Lower lobe of right lung (tissue), 2 donors: ENCODE data around the gene AZIN2. TPM values are rescaled to one million over a fixed set of nuclear protein-coding genes. Genes with fewer than 3 reads are reported as not detected.
"Not testable (repeated sequence)": the region's sequence is repeated elsewhere in the genome, so short reads cannot be mapped to it uniquely, and the experiment has no call there.

Experiments used
- ATAC-seq, 2 donors: fragments of 200-7000 bp; cut with Tn5 transposase; one replicate each; pipeline ENCODE4 v1.9.1; 2020 to 2022; ENCODE audit warnings: mild to moderate bottlenecking in 2 of 2, moderate library complexity in 2 of 2
- DNase-seq: peaks from one replicate; pipeline ENCODE4 v3.0.0-alpha.2; 2020
- H3K27ac ChIP-seq: fragments of 200-600 bp; one replicate; pipeline ENCODE4 v1.8.0; 2022
- H3K27me3 ChIP-seq: fragments of 200-600 bp; one replicate; pipeline ENCODE4 v1.8.0; 2022; ENCODE audit warnings: low read depth
- H3K36me3 ChIP-seq: fragments of 200-600 bp; one replicate; pipeline ENCODE4 v1.8.0; 2022; ENCODE audit warnings: mild to moderate bottlenecking
- H3K4me1 ChIP-seq: fragments of 200-600 bp; one replicate; pipeline ENCODE4 v1.8.0; 2022
- H3K4me3 ChIP-seq: fragments of 200-600 bp; one replicate; pipeline ENCODE4 v1.8.0; 2022; ENCODE audit warnings: mild to moderate bottlenecking
- H3K9me3 ChIP-seq: fragments of 200-600 bp; one replicate; pipeline ENCODE4 v1.8.0; 2022
- CTCF ChIP-seq: fragments of 200-600 bp; IDR thresholded peaks from one replicate; pipeline ENCODE4 v1.8.0; 2022; ENCODE audit warnings: antibody characterized with exemption, mild to moderate bottlenecking
- intact Hi-C: fragments of 100-400 bp; cut with DNase I; formaldehyde crosslinking; loops from one replicate; pipeline ENCODE4 v1.11.0; 2022
- total RNA-seq: library from RNA; stranded (reverse); fragmentation: NEBNext Ultra II Directional; extraction: Animal tissue kit (Norgen Biotek cat#: 25700); gene quantifications from one replicate; pipeline ENCODE4 v1.2.1, GENCODE V29; 2021
- donor health status: DM: no; HTN: yes; CAD: no; lungs with severe emphysema.

The AZIN2 gene
- total RNA-seq, 1 donor from 2014 or later = 2.4 TPM

GRCh38 chr1:33045814-33046213 lies 35.1 kb upstream of the AZIN2 start:
- no peak for DNase-seq
- no peaks in the 10 kb centered on the region for H3K9me3 ChIP-seq
- H3K27me3 ChIP-seq = no peaks in the 10 kb centered on the region
- H3K4me1 ChIP-seq = peaks cover 18% of the 10 kb centered on the region
- peak; percentile 27 to 50 for ATAC-seq
- no peak overlapping the region for H3K4me3 ChIP-seq
- no peak for TF ChIP-seq CTCF
- no peak overlapping the region for H3K27ac ChIP-seq
- intact Hi-C loops = no loop called here
- no peaks in the 10 kb centered on the region for H3K36me3 ChIP-seq

GRCh38 chr1:33046234-33046633 lies 34.7 kb upstream of the AZIN2 start:
- H3K27me3 ChIP-seq, H3K27ac ChIP-seq, DNase-seq, H3K9me3 ChIP-seq, H3K36me3 ChIP-seq, H3K4me3 ChIP-seq, intact Hi-C loops, ATAC-seq: not testable (repeated sequence)
- H3K4me1 ChIP-seq = peaks cover 18% of the 10 kb centered on the region

- DNase-seq (no peak), ATAC-seq (no peak)
- Histone ChIP-seq H3K4me3 (no peak overlapping the region), H3K27me3 (no peaks in the 10 kb centered on the region), H3K36me3 (no peaks in the 10 kb centered on the region), H3K27ac (no peak overlapping the region), H3K4me1 (peaks cover 18% of the 10 kb centered on the region), H3K9me3 (no peaks in the 10 kb centered on the region)
- intact Hi-C loops = no loop called here
- TF ChIP-seq CTCF = no peak
Measured at GRCh38 chr1:33047290-33047689, 33.7 kb upstream of the AZIN2 start.

GRCh38 chr1:33047839-33048305 lies 33.1 kb upstream of the AZIN2 start:
- Histone ChIP-seq H3K4me3 (no peak overlapping the region), H3K9me3 (no peaks in the 10 kb centered on the region), H3K36me3 (no peaks in the 10 kb centered on the region), H3K4me1 (peaks cover 18% of the 10 kb centered on the region), H3K27me3 (no peaks in the 10 kb centered on the region), H3K27ac (no peak overlapping the region)
- TF ChIP-seq CTCF = no peak
- intact Hi-C loops = no loop called here
- peak; percentile 48 to 65 for ATAC-seq
- no peak for DNase-seq

GRCh38 chr1:33048426-33048825 lies 32.5 kb upstream of the AZIN2 start:
- intact Hi-C loops = no loop called here

GRCh38 chr1:33049371-33049770 lies 31.6 kb upstream of the AZIN2 start:
- Histone ChIP-seq H3K4me1 (peaks cover 18% of the 10 kb centered on the region), H3K9me3 (no peaks in the 10 kb centered on the region)

More at GRCh38 chr1:33048426-33048825, 32.5 kb upstream of the AZIN2 start:
- ATAC-seq (no peak), DNase-seq (no peak)
- no peak overlapping the region for H3K27ac ChIP-seq
- peaks cover 18% of the 10 kb centered on the region for H3K4me1 ChIP-seq
- H3K36me3 ChIP-seq = no peaks in the 10 kb centered on the region
- no peaks in the 10 kb centered on the region for H3K9me3 ChIP-seq
- H3K27me3 ChIP-seq = no peaks in the 10 kb centered on the region
- H3K4me3 ChIP-seq = no peak overlapping the region
- TF ChIP-seq CTCF = no peak

More at GRCh38 chr1:33049371-33049770, 31.6 kb upstream of the AZIN2 start:
- TF ChIP-seq CTCF = no peak
- Histone ChIP-seq H3K4me3 (no peak overlapping the region), H3K27ac (no peak overlapping the region), H3K36me3 (no peaks in the 10 kb centered on the region), H3K27me3 (no peaks in the 10 kb centered on the region)
- ATAC-seq (no peak), DNase-seq (no peak)
- intact Hi-C loops = no loop called here
